Measurements from ENCODE around the gene SERPINB10.

The SERPINB10 gene

GRCh38 chr18:63878925-63879324 is 28.8 kb upstream of the SERPINB10 start:
- H3K9me3 ChIP-seq = no peaks in the 10 kb centered on the region
- H3K27me3 ChIP-seq = no peaks in the 10 kb centered on the region
- DNase-seq = no peak
- intact Hi-C loops (cut with DNase I; ENCODE audit: low total_unique reads) = no loop called here
- no peaks in the 10 kb centered on the region for H3K36me3 ChIP-seq
- TF ChIP-seq CTCF (IDR thresholded peaks at IDR 0.05) = no peak
- no peak overlapping the region for H3K27ac ChIP-seq
- peaks cover 0 to 9% (median 0%) of the 10 kb centered on the region in 4 donors for H3K4me1 ChIP-seq
- H3K4me3 ChIP-seq = no peak overlapping the region

- no peaks in the 10 kb centered on the region for H3K36me3 ChIP-seq
- no peak for DNase-seq
- no peaks in the 10 kb centered on the region for H3K27me3 ChIP-seq
- H3K9me3 ChIP-seq = no peaks in the 10 kb centered on the region
- H3K4me1 ChIP-seq = peaks cover 0 to 9% (median 0%) of the 10 kb centered on the region in 4 donors
- no peak for TF ChIP-seq CTCF (IDR thresholded peaks at IDR 0.05)
- H3K27ac ChIP-seq = no peak overlapping the region
- no peak overlapping the region for H3K4me3 ChIP-seq
- intact Hi-C loops (cut with DNase I; ENCODE audit: low total_unique reads) = no loop called here
Measured at GRCh38 chr18:63879709-63880108, 28.0 kb upstream of the SERPINB10 start.

DNA sequence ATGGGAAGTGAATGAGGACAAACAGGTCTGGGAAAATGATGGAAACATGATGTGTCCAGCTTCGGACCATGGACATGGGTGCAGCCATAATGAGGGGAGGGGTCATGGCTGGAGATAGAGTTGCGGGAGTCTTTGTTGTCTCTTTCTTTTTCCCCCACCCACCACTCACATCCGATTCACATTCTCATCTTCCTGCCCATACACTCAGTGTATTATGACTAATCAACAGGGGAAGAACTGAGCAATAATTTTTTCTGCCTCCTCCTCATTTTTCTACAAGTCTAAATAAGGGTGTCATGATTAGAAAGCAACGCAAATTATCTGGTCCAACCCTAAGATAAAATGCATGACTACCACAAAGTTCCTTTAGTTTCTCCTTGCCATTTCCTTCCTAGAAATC is 25.9 kb upstream of the SERPINB10 start:
- Histone ChIP-seq H3K9me3 (no peaks in the 10 kb centered on the region), H3K27me3 (no peaks in the 10 kb centered on the region), H3K4me3 (no peak overlapping the region), H3K27ac (no peak overlapping the region), H3K4me1 (peaks cover 0 to 9% (median 0%) of the 10 kb centered on the region in 4 donors), H3K36me3 (no peaks in the 10 kb centered on the region)
- intact Hi-C loops (cut with DNase I; ENCODE audit: low total_unique reads) = no loop called here
- TF ChIP-seq CTCF (IDR thresholded peaks at IDR 0.05) = no peak
- DNase-seq = no peak

GRCh38 chr18:63882333-63883141 is 25.2 kb upstream of the SERPINB10 start:
- Histone ChIP-seq H3K36me3 (no peaks in the 10 kb centered on the region), H3K27ac (no peak overlapping the region), H3K4me1 (peaks cover 0 to 9% (median 0%) of the 10 kb centered on the region in 4 donors), H3K4me3 (no peak overlapping the region), H3K9me3 (no peaks in the 10 kb centered on the region), H3K27me3 (no peaks in the 10 kb centered on the region)
- no peak for TF ChIP-seq CTCF (IDR thresholded peaks at IDR 0.05)
- DNase-seq = no peak
- intact Hi-C loops (cut with DNase I; ENCODE audit: low total_unique reads) = no loop called here

GRCh38 chr18:63883617-63884016 is 24.1 kb upstream of the SERPINB10 start:
- no peaks in the 10 kb centered on the region for H3K9me3 ChIP-seq
- peaks cover 0 to 9% (median 0%) of the 10 kb centered on the region in 4 donors for H3K4me1 ChIP-seq
- no peaks in the 10 kb centered on the region for H3K27me3 ChIP-seq
- no peaks in the 10 kb centered on the region for H3K36me3 ChIP-seq
- TF ChIP-seq CTCF (IDR thresholded peaks at IDR 0.05) = no peak
- DNase-seq = no peak
- no peak overlapping the region for H3K27ac ChIP-seq
- intact Hi-C loops (cut with DNase I; ENCODE audit: low total_unique reads) = no loop called here
- no peak overlapping the region for H3K4me3 ChIP-seq
